OCI-LY1 (cell line): ENCODE results near the gene ACVR1.

Experiments used
- CTCF ChIP-seq: fragments of 200-600 bp; sonication (generic), shearing (Covaris generic); IDR thresholded peaks from 2 replicates; pipeline ENCODE4 v1.5.1; 2017; ENCODE audit warnings: mild to moderate bottlenecking, antibody characterized with exemption, low read length, moderate library complexity, mixed read lengths
- EZH2 ChIP-seq: fragments of 200-600 bp; sonication (generic), shearing (Covaris generic); IDR thresholded peaks from 2 replicates; pipeline ENCODE4 v1.8.0; 2017; ENCODE audit warnings: borderline replicate concordance, mixed run types, mild to moderate bottlenecking, antibody characterized with exemption, low read length, moderate library complexity, mixed read lengths

- TF ChIP-seq EZH2 (no peak), CTCF (no peak)
These were observed 127.6 kb downstream of the ACVR1 start for GRCh38 chr2:157748371-157749142.
